NCI-H1694 (cell line): ENCODE measurements around the gene TMEM82.
"Not testable (repeated sequence)": the region's sequence is repeated elsewhere in the genome, so short reads cannot be mapped to it uniquely, and the experiment has no call there.

ENCODE experiments used
- DNase-seq: peaks from one replicate; lab custom pipeline; 2025; lab: John Stamatoyannopoulos, UW

Gene TMEM82

DNA sequence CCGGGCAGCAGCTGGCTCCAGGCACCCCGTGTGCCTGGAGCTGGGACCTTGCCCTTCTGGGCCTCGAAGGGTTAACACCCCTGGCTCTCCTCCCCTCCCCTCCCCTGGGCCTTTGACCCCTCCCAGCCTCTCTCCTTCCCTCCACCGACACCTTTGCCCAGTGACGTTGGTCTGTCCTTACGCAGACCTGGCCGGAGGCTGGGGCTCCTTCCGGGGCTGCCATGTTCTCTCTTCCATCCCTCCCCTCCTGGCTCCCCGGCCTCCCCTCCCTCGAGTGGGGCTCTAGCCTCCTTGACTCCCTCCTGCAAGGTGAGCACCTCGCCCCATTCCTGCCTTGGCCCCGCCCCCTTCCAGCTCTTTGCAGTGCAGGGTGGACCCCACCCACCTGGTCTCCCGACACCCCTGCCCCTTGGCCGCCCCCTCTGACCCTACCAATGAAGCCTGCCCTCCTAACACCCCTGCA, at the start of gene TMEM82:
TMEM82 (plus strand) TSS at position 161 of the 463 bp plus-strand sequence; CDS start at position 222, 61 bp downstream.
- no peak for DNase-seq

DNA sequence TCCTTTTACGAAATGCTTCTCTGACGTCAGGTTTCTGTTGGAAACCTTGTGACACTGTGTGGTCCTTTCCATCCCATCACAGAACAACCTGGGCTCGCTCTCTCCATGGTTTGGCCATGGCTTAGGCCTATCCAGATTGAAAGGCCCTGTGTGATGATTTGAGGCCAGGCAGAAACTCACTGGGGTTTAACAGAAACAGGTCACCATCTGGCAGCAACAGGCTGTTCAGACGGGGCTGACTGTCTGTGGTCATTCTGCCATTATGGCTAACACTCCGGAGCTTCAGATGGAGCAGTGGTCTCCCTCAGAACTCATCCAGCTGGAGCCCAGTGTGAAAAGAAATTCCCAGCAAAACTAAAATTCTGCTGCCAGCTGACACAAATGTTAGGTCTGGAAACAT, 48.9 kb upstream of the TMEM82 start:
- no peak for DNase-seq

DNA sequence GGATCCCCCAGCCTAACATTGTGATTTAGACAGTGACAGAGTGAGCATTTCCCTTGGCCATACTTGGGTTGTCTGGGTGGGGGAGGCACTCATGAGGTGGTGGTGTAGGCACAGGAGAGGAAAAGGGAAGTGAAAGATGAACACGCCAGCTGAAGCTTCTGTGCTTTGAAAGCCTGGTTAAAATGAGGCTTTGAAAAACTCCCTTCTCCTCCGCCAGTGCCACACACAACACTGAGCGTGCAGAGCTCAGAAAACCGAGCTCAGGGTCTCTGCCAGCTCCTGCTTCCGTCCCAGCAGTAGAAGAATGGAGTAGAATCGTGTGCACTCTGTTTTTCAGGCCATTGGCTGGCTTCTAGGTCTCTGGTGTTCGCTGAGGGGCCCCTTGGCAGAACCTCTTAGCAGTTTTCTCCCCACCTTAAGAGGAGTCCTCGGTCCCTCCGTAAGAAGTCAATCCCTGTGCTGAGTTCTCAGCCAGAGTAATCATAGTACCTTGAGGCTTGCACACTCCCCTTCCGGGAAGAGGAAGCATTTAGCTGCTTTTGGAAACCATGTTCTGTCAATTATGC, 45.3 kb upstream of the TMEM82 start:
- no peak for DNase-seq

DNA sequence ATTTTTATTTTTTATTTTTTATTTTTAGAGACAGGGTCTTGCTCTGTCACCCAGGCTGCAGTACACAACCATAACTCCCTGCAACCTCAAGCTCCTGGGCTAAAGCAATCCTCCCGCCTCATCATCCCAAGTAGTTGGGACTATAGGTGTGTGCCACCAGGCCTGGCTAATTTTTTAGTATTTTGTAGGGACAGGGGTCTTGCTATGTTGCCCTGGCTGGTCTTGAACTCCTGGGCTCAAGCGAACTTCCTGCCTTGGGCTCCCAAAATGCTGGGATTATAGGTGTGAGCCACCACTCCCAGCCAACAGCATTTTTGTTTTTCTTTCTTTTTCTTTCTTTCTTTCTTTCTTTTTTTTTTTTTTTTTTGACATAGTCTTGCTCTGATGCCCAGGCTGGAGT, 44.1 kb upstream of the TMEM82 start:
- DNase-seq: no peak

DNA sequence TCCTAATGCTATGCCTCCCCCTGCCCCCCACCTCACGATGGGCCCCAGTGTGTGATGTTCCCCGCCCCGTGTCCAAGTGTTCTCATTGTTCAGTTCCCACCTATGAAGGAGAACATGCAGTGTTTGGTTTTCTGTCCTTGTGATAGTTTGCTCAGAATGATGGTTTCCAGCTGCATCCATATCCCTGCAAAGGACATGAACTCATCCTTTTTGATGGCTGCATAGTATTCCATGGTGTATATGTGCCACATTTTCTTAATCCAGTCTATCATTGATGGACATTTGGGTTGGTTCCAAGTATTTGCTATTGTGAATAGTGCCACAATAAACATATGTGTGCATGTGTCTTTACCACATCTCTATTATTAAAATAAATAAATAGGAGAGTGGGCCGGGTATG, 43.0 kb upstream of the TMEM82 start:
- not testable (repeated sequence) for DNase-seq

DNA sequence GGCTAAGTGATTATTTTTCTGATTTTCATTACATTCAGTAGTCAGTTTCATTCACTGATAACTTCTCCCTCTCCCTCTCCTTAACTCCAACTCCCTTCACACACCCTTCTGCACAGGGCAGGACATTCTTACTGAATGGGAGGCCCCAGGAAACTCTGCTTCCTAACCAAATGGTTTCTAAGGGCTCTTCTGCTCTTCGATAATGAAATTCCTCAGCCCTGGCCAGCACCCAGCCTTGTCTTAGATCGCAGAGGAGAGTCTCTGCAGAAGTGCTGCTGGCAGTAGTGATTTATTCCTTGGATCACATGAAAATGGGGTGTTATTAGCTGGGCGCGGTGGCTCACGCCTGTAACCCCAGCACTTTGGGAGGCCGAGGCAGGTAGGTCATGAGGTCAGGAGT, 41.8 kb upstream of the TMEM82 start:
- DNase-seq: no peak

GRCh38 chr1:15701784-15702183, 40.5 kb upstream of the TMEM82 start:
- no peak for DNase-seq

- DNase-seq: no peak
These were observed 39.4 kb upstream of the TMEM82 start for GRCh38 chr1:15702722-15703550.

GRCh38 chr1:15703562-15703961, 38.7 kb upstream of the TMEM82 start:
- DNase-seq: no peak

GRCh38 chr1:15704526-15705183, 37.6 kb upstream of the TMEM82 start:
- DNase-seq: no peak

DNA sequence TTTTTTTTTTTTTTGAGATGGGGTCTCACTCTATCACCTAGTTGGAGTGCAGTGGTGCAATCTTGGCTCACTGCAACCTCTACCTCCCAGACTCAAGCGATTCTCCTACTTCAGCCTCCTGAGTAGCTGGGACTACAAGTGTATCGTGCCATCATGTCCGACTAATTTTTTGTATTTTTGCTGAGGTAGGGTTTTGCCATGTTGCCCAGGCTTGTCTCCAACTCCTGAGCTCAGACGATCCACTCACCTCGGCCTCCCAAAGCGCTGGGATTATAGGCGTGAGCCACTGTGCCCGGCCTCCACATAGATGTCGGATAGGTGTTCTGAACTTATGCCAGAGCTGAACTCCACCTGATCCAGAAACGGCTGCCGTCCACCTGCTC, 37.1 kb upstream of the TMEM82 start:
- DNase-seq: no peak

DNA sequence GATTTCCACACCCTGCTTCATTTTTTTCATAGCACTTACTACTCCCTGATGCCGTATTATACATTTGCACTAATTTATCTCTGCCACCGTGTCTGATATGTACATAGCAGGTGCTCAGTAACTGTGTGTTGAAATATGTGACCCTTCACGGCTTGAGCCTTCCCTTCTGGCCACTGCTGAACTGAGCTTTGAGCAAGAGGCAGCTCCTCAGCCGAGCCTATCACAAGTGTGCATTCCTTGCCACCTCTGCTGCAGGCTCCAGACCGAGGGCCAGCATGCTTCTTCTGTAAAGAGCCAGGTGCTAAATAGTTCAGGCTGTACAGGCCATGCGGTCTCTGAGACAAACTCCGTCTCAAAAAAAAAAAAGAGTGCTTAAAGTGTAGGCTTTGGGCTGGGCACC, 35.5 kb upstream of the TMEM82 start:
- DNase-seq: no peak

DNA sequence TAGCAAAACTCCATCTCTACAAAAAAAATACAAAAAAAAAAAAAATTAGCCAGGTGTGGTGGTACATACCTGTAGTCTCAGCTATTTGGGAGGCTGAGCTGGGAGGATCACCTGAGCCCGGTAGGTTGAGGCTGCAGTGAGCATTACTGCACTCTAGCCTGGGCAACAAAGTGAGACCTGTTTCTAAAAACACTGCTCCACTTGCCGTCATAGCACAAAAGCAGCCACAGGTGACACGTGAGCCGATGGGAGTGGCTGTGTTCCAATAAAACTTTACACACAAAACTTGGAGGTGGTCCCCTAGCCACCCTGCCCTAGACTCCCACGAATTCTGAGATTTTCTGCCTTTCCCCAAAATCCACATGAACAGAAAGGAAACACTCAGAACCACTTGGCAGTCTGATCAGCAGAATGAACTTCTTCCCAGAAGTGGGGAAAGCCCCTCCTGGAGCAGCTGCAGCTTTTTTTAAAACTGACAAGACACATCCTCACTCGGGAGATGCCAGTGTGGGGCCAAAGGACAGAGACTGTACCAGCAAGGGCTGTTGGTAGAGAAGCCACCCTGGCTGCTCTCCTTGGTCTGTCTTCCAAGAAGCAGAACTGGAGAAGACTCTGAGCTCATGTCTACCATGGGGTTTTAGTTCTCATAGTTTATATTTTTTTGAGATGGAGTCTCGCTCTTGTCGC, 34.9 kb upstream of the TMEM82 start:
- DNase-seq: no peak

GRCh38 chr1:15708486-15709137, 33.7 kb upstream of the TMEM82 start:
- no peak for DNase-seq

GRCh38 chr1:15709226-15709625, 33.1 kb upstream of the TMEM82 start:
- DNase-seq: no peak

- DNase-seq: no peak
These were observed 30.1 kb upstream of the TMEM82 start for GRCh38 chr1:15712168-15712567.

- no peak for DNase-seq
These were observed 27.7 kb upstream of the TMEM82 start for GRCh38 chr1:15714406-15715136.

DNA sequence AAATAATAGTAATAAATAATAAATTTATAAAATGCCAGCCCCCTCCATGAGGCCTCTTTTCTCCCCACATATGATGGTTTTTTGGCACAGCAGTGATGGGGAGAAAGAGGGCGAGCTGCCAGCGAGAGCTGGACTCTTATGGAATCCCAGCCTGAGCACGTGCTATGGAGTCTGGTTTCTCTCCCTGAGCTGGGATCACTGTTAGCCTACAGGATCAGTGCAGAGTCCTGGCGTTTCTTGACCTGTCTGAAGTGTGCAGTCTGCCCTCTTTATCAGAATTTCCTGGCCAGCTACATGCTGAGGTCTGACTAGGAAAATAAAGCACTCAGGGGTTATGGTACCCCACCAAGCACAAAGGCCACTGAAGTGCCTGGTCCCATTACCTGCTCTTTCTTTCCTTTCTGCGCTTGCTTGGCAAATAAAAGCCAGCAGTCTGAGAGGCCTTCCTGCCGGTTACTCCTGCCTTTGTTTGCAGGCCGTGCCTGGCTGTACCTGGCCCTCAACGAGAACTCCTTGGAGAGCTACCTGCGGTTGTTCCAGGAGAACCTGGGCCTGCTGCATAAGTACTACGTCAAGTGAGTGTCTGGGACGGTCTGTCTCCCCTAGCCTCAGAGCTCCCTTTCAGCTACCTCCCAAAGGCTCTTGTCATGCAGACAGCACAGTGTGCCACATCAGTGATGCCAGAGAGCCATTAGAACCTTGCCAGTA, 24.7 kb upstream of the TMEM82 start:
- no peak for DNase-seq

GRCh38 chr1:15718199-15718601, 24.1 kb upstream of the TMEM82 start:
- no peak for DNase-seq

DNA sequence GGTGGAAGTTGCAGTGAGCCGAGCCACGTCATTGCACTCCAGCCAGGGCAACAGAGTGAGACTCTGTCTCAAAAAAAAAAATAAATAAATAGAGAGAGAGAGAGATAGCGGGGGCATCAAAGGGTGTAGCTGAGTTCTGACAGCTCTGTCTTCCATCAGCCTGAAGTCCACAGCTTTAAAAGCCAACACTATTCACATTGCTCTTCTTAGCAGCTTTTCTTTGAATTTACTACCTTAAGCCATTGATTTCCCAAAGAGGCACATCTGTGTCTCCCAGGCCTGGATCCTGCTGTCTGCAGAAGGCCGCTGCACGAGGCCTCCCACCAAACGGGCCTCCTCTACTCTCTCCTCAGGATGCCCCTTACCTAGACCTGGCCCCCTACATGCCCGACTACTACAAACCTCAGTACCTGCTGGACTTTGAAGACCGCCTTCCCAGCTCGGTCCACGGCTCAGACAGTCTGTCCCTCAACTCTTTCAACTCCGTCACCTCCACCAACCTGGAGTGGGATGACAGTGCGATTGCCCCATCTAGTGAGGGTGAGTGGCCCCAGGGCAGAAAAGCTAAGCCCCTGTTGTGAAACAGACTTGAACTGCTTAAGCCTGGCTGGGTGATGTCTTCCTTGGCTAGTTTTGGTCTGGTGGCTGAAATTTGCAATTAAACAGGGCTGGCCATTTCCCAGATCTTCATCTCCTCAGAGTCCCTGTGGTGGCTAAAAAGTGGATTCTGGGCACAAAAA, 22.7 kb upstream of the TMEM82 start:
- no peak for DNase-seq
